CD4-positive, alpha-beta T cell (primary cell): ENCODE results near the gene SEC24B. TPM values are rescaled to one million over a fixed set of nuclear protein-coding genes. Genes with fewer than 3 reads are reported as not detected.
"Not testable (repeated sequence)": the region's sequence is repeated elsewhere in the genome, so short reads cannot be mapped to it uniquely, and the experiment has no call there.

Source experiments
- ATAC-seq: fragments of 200-7000 bp; cut with Tn5 transposase; one replicate; pipeline ENCODE4 v1.10.0; 2022; ENCODE audit warnings: mild to moderate bottlenecking; ENCODE audit not compliant: poor library complexity
- CTCF ChIA-PET: fragments of 350-600 bp; sonication (Branson Sonifier 250); formaldehyde crosslinking; loops from one replicate; lab custom pipeline; 2021; ENCODE audit warnings: antibody characterized with exemption, inconsistent platforms; lab: Charles Lee
- POLR2A ChIA-PET: fragments of 350-600 bp; sonication (Branson Sonifier 250); formaldehyde crosslinking; loops from one replicate; lab custom pipeline; 2021; ENCODE audit warnings: antibody characterized with exemption, inconsistent platforms; lab: Charles Lee
- DNase-seq, 14 experiments: peaks; one replicate each; pipeline ENCODE4 v3.0.0-alpha.2; 2013 to 2020; ENCODE audit warnings: mixed read lengths in 2 of 14
- H3K27ac ChIP-seq, 2 donors: one replicate each; pipeline versions ENCODE4 v1.5.1 to v1.7.0; 2013; ENCODE audit warnings: low read length in 2 of 2, low read depth in 1 of 2, mild to moderate bottlenecking in 1 of 2
- H3K27me3 ChIP-seq, 2 experiments: 1 replicate in 1 of 2; 2 replicates in 1 of 2; pipeline versions ENCODE4 v1.6.1 to v1.7.0; 2013; ENCODE audit warnings: low read length in 2 of 2, control low read depth in 1 of 2, mild to moderate bottlenecking in 1 of 2, moderate library complexity in 1 of 2; ENCODE audit not compliant: insufficient read depth in 2 of 2, control insufficient read depth in 1 of 2
- H3K36me3 ChIP-seq: one replicate; pipeline ENCODE4 v1.6.1; 2013; ENCODE audit warnings: low read length, control low read depth; ENCODE audit not compliant: insufficient read depth
- H3K4me1 ChIP-seq: one replicate; pipeline ENCODE4 v1.6.1; 2013; ENCODE audit warnings: low read length, control low read depth; ENCODE audit not compliant: insufficient read depth
- H3K4me3 ChIP-seq: one replicate; pipeline ENCODE4 v1.5.1; 2013; ENCODE audit warnings: mild to moderate bottlenecking, low read length, moderate library complexity
- H3K9me3 ChIP-seq, 2 experiments: 1 replicate in 1 of 2; 2 replicates in 1 of 2; pipeline versions ENCODE4 v1.6.1 to v1.7.0; 2013; ENCODE audit warnings: low read length in 2 of 2, mild to moderate bottlenecking in 2 of 2, control low read depth in 1 of 2, moderate library complexity in 1 of 2; ENCODE audit not compliant: control insufficient read depth in 1 of 2, insufficient read depth in 1 of 2
- H3K27ac Mint-ChIP-seq: one replicate; pipeline ENCODE4 v1.8.0; 2020; ENCODE audit warnings: mixed read lengths
- H3K27me3 Mint-ChIP-seq: one replicate; pipeline ENCODE4 v1.8.0; 2021; ENCODE audit warnings: mixed read lengths
- H3K36me3 Mint-ChIP-seq: one replicate; pipeline ENCODE4 v1.8.0; 2021; ENCODE audit warnings: low read depth, mixed read lengths
- H3K4me1 Mint-ChIP-seq: one replicate; pipeline ENCODE4 v1.8.0; 2021; ENCODE audit warnings: low read depth, mixed read lengths
- H3K4me3 Mint-ChIP-seq: one replicate; pipeline ENCODE4 v1.8.0; 2020; ENCODE audit warnings: mild to moderate bottlenecking, mixed read lengths
- H3K9me3 Mint-ChIP-seq: one replicate; pipeline ENCODE4 v1.8.0; 2020; ENCODE audit warnings: mixed read lengths
- intact Hi-C, 2 experiments: fragments of 100-400 bp; cut with DNase I in 1 of 2; cut with micrococcal nuclease in 1 of 2; formaldehyde crosslinking; loops; one replicate each; pipeline versions ENCODE4 v1.15.1 to v1.9.0; 2023 to 2025; cut with DNase I, micrococcal nuclease
- total RNA-seq, 174 experiments: library from RNA in 2 of 174; stranded (reverse) in 2 of 174; gene quantifications; one replicate each; pipeline ENCODE4 v1.2.3 and lab custom pipeline; 2021 to 2026
- TF ChIP-seq, protein P1 (sequence below): fragments of 200-600 bp; IDR thresholded peaks from one replicate; pipeline ENCODE4 v1.8.0; 2022; ENCODE audit warnings: antibody characterized with exemption, mild to moderate bottlenecking

SEC24B gene
- total RNA-seq, 2 experiments from 2014 or later = 41.5 to 45.9 TPM

DNA sequence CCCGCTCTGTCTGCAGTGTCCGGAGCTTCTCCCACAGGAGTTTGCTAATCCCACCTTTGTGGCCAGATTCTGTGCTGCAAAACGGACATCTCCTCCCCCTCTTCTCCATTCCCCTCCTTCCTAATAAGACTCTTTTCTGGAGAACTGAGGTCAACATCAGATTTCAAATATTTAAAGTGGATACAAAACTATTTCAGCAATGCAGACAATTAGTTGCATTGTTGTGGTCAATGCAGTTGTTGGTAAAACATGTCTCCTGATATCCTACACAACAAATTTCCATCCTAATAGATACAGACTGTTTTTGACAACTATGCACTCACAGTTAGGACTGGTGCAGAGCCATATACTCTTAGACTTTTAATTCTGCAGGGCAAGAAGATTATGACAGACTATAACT lies 121.4 kb downstream of the SEC24B start:
- POLR2A ChIA-PET = interaction anchor here (1.1 kb wide), 1 partner anchor 94 kb away, joined by 4 read pairs; no protein-coding TSS in a partner anchor
- H3K27me3 ChIP-seq = no peaks in the 10 kb centered on the region
- no peak overlapping the region for H3K27ac ChIP-seq
- CTCF ChIA-PET = no interaction called here
- peaks cover 12% of the 10 kb centered on the region for H3K4me1 ChIP-seq
- Mint-ChIP-seq H3K9me3 (no peaks in the 10 kb centered on the region), H3K4me3 (no peak overlapping the region), H3K27me3 (no peaks in the 10 kb centered on the region), H3K27ac (peak overlapping the region; percentile 74), H3K36me3 (peaks cover 19% of the 10 kb centered on the region), H3K4me1 (peaks cover 38% of the 10 kb centered on the region)
- no peaks in the 10 kb centered on the region for H3K36me3 ChIP-seq
- H3K4me3 ChIP-seq = no peak overlapping the region
- TF ChIP-seq, protein P1, sequence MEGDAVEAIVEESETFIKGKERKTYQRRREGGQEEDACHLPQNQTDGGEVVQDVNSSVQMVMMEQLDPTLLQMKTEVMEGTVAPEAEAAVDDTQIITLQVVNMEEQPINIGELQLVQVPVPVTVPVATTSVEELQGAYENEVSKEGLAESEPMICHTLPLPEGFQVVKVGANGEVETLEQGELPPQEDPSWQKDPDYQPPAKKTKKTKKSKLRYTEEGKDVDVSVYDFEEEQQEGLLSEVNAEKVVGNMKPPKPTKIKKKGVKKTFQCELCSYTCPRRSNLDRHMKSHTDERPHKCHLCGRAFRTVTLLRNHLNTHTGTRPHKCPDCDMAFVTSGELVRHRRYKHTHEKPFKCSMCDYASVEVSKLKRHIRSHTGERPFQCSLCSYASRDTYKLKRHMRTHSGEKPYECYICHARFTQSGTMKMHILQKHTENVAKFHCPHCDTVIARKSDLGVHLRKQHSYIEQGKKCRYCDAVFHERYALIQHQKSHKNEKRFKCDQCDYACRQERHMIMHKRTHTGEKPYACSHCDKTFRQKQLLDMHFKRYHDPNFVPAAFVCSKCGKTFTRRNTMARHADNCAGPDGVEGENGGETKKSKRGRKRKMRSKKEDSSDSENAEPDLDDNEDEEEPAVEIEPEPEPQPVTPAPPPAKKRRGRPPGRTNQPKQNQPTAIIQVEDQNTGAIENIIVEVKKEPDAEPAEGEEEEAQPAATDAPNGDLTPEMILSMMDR = no peak
- intact Hi-C loops = no loop called here
- DNase-seq (no peak), ATAC-seq (no peak)
- peaks cover 0 to 13% of the 10 kb centered on the region in 2 experiments for H3K9me3 ChIP-seq

DNA sequence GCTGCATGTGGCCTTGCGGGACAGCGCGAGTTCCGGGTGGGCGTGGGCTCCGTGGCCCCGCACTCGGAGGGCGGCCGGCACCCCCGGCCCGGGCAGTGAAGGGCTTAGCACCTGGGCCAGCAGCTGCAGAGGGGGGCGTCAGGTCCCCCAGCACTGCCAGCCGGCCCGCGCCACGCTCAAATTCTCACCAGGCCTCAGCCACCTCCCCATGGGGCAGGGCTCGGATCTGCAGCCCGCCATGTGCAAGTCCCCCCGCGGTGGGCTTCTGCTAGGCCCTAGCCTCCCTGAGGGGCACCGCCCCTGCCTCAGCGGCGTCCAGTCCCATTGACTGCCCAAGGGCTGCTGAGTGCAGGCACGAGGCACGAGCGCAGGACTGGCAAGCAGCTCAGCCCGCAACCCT lies 123.8 kb downstream of the SEC24B start:
- peak overlapping the region; percentile 93 for H3K27ac Mint-ChIP-seq
- POLR2A ChIA-PET = interaction anchor here (1.1 to 5.1 kb wide), 2 partner anchors 101 to 125 kb away, joined by 3 to 48 read pairs; partner anchors contain the start of gene SEC24B
- intact Hi-C loops = no loop called here

DNA sequence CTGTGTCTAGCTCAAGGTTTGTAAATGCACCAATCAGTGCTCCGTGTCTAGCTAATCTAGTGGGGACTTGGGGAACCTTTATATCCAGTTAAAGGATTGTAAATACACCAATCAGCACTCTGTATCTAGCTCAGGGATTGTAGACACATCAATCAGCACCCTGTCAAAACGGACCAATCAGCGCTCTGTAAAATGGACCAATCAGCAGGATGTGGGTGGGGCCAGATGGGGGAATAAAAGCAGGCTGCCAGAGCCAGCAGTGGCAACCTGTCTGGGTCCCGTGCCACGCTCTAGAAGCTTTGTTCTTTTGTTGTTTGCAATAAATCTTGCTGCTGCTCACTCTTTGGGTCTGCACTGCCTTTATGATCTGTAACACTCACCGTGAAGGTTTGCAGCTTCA lies 124.5 kb downstream of the SEC24B start:
- not testable (repeated sequence) for ATAC-seq, H3K27me3 ChIP-seq, H3K4me3 ChIP-seq, H3K36me3 ChIP-seq, H3K27ac ChIP-seq, H3K9me3 Mint-ChIP-seq, H3K27me3 Mint-ChIP-seq
- ChIA-PET CTCF (interaction anchor here (1.6 to 4.3 kb wide), 2 partner anchors 16 to 125 kb away, joined by 4 to 19 read pairs; partner anchors contain the start of gene SEC24B), POLR2A (interaction anchor here (0.7 to 5.1 kb wide), 8 partner anchors 9 to 144 kb away, joined by 3 to 108 read pairs (median 22); partner anchors contain the start of genes CASP6 and SEC24B)
- peaks cover 54% of the 10 kb centered on the region for H3K4me1 Mint-ChIP-seq
- Histone ChIP-seq H3K9me3 (peaks cover 0 to 13% of the 10 kb centered on the region in 2 experiments), H3K4me1 (peaks cover 32% of the 10 kb centered on the region)
- H3K4me3 Mint-ChIP-seq = peak overlapping the region; percentile 76
- peak overlapping the region; percentile 93 for H3K27ac Mint-ChIP-seq
- peak in 3 of 14 experiments; percentile 12 to 32 (median 27) for DNase-seq
- intact Hi-C loops = loop anchor here in 1 of 2 experiments (2.0 kb wide), 1 partner anchor 257 kb away; the partner anchor contains the start of gene GAR1
- H3K36me3 Mint-ChIP-seq = peaks cover 39% of the 10 kb centered on the region

More for the DNA sequence above, 123.8 kb downstream of the SEC24B start:
- peak in 1 of 14 experiments; percentile 26 for DNase-seq
- H3K9me3 Mint-ChIP-seq = no peaks in the 10 kb centered on the region
- peaks cover 25% of the 10 kb centered on the region for H3K4me1 ChIP-seq
- CTCF ChIA-PET = interaction anchor here (1.6 to 4.3 kb wide), 2 partner anchors 17 to 124 kb away, joined by 4 to 19 read pairs; partner anchors contain the start of gene SEC24B
- no peaks in the 10 kb centered on the region for H3K27me3 ChIP-seq
- peaks cover 47% of the 10 kb centered on the region for H3K4me1 Mint-ChIP-seq
- ATAC-seq = no peak
- H3K36me3 ChIP-seq = no peaks in the 10 kb centered on the region
- no peaks in the 10 kb centered on the region for H3K27me3 Mint-ChIP-seq
- no peak overlapping the region for H3K27ac ChIP-seq
- H3K36me3 Mint-ChIP-seq = peaks cover 33% of the 10 kb centered on the region
- no peak overlapping the region for H3K4me3 Mint-ChIP-seq
- TF ChIP-seq, protein P1 = no peak
- no peak overlapping the region for H3K4me3 ChIP-seq
- peaks cover 0 to 13% of the 10 kb centered on the region in 2 experiments for H3K9me3 ChIP-seq
